Stimulated activated CD4-positive, alpha-beta T cell treated with anti-CD3 and anti-CD28 coated beads, Interleukin-15, amount 100 ng/mL, for 48 hours (primary cell): Measurements from ENCODE around the gene KBTBD12.

Experiments used
- DNase-seq, 2 donors: peaks; one replicate each; pipeline ENCODE4 v3.0.0-alpha.2; 2020; ENCODE audit warnings: low read depth in 2 of 2

KBTBD12 gene

DNA sequence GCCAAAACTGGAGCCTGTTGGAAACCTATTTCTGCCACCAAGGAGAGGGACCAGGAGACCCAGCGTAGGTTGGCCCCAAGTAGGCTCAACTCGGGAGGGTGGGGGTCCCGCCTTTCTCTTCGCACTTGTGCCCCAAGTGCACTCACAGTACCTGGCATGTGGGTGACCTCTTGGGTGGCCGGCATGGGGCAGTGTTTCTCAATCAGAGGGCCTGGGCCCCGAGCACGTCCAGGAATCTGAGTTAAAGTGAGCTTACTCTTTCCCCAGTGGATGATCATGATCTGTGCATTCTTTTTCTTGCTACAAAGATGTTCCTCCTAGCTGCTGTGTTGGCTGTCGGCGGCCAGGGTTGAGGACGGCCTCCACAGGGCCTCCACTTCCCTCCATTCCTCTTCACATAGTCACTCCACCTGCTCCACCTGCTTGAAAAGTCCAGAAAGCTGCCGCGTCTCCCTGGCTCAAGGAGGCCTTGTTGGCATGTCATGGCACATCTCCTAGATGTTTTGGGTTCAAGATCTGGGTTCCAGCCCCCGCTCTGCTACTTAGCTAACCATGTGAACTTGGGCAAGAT, 70.7 kb downstream of the KBTBD12 start:
- no peak for DNase-seq

GRCh38 chr3:127986803-127987202, 71.8 kb downstream of the KBTBD12 start:
- no peak for DNase-seq

GRCh38 chr3:127987309-127987995, 72.4 kb downstream of the KBTBD12 start:
- no peak for DNase-seq

DNA sequence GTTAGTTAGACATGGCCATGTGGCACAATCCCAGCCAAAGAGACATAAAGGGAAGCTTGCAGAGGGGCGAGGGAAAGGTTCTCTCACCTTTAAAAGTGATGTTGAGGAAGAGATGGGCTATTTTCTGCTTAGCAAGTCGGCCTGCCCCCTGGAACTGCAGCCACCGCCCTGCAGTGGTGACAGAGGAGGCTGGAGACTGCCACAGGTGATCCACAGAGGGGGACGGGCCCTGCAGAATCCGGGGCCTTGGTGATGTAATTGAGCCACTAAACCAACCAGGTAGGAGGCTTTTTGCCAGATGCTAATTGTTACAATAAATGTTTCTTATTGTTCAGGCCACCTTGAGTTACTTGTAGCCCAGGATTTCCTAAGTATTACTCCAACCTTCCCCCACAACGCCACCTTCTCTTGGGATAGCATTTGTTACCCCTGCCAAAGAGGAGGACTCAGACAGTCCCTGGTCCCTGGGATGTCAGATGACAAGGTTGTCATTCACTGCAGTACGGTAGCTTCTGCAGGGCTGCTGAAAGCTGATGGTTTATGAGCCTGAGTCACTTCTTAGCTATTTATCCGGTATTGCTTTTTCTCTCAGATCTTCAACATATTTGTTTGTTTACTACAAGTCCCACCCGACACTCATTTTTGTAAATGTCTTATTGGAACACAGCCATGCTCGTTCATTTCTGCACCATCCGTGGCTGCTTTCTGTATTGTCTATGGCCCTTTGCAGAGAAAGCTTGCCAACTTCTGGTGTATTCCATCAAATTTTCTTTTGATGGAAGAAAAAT, 73.9 kb downstream of the KBTBD12 start:
- no peak for DNase-seq

DNA sequence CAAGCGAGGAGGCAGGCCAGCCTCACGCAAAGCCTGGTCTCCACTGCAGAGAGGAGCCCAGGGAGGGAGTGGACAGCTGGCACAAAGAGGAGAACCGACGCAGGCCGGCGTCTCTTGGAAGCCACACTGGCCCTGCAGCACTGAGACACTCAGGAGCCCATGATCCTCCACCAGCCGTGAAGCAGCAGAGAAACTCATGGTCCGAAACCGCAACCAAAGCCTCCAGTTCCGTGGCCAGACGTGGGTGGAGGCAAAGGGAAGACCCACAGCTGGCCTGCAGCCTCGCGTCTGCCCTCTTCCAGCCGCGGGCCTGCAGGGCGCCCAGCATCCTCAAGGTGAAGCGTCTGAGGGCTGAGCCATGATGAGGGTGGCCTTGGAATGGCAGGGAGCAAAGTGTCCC, 75.0 kb downstream of the KBTBD12 start:
- DNase-seq = no peak

- DNase-seq = no peak
These were observed 75.4 kb downstream of the KBTBD12 start for GRCh38 chr3:127990461-127990860.

DNA sequence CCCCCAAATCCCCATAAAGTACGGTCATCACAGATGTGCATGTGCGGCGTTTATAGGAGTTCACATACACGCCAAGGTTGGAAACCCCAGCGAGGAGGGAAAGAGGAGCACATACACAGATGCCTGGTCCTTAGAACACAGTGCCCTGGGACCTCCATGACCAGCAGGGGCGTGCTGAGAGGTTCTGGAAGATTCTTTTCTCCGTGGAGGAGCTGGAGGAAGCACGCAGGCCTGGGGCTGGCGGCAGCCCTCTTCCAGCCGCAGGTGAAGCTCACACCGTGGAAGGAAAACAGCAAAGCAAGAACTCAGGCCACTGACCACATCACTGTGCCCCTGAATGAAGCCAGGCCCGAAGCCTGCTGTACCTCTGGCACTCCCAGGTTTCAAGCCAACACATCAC, 76.2 kb downstream of the KBTBD12 start:
- DNase-seq = no peak

GRCh38 chr3:127991681-127992080, 76.6 kb downstream of the KBTBD12 start:
- no peak for DNase-seq

DNA sequence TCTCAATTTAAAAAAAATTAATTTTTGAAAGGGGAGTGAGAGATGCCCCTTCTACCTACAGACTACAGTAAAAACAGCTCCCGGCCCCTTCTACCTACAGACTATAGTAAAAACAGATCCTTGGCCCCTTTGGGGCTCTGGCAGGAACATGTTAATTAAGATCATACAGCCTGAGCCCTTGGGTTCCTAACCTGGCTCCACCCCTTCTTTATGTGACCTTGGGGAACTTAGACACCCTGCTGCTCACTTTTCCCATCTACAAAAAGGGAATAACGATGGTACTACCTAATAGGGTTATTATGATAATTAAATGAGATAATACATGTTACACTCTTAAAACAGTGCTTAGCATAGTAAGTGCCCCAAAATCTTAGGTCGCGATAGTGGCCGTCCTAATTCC, 77.1 kb downstream of the KBTBD12 start:
- no peak for DNase-seq

GRCh38 chr3:127994011-127994410, 79.0 kb downstream of the KBTBD12 start:
- DNase-seq = no peak

DNA sequence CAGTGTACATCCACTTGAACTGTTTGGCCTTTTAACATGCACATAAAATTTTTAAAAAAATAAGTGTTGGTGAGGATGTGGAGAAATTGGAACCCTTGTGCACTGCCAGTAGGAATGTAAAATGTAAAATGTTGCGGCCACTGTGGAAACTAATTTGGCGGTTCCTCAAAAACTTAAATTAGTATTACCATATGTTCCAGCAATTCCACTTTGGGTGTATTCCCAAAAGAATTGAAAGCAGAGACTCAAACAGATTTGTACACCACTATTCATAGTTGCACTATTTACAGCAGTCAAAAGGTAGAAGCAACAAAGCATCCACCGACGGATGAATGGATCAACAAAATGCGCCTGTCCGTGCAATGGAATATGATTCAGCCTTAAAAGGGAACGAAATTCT, 82.0 kb downstream of the KBTBD12 start:
- no peak for DNase-seq

GRCh38 chr3:127997961-127998360, 82.9 kb downstream of the KBTBD12 start:
- DNase-seq = no peak

DNA sequence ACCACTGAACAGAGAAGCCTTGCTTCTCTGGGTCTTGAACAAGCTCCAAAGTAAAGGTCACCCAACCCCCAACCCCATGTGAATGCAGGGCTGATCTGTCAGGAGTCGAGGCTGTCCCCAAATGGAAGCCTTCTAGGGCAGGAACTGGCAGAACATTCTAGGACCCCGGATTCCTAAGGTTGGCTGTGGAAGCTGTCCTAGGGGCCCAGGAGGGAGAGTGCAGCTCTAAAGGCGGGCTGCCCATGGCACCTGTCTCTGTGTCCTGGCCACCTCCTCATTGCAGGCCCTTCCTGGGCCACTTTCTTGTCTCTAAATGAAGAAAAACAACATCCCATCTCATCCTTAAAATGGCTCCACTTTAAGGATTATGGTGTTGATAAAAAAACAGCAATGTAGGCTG, 83.6 kb downstream of the KBTBD12 start:
- DNase-seq = no peak

DNA sequence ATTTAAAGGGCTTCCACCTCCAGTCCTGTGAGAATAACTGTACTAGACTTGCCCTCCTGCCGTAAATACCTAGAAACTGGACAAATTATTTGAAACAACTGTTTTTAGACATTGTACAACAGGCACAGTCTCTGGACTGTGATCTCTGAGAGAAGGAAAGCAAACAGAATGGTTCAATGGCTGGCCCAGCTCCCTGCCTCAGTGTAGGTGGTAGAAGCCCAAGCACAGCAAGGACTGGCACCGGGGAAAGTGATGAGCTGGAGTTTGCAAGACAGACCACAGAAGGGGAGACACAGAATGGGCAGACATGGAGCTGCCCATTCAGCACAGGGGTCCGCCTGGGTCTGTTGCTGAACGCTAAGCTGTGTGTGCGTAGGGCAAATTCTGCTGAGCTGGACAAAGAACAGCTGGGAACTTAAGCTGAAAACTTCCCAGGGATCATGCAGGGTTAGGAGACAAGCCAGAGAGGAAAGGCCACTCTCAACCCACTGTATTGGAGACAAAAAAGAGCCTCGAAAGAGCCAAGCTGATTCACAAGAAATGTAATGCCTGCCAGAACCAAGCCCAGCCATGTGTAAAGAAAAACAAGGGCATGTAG, 84.6 kb downstream of the KBTBD12 start:
- no peak for DNase-seq

DNA sequence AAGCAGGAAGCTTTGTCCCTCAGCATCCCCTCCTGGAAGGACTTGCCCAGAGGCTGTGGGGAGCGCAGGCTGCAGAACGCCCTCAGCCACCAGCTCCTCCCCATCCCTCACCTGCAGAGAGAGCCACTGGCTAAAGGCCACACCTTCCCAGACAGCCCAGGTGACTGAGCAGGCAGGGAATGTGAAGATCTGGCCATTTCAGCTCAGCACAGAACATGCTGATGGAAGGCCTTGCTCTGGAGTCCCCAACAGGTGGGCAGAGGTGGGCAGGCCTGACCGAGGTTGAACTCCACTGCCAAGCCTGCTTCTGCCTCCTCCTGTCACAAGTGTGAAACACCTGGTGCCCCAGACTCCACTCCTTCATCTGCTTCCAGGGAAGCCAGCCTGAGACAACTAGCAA, 86.5 kb downstream of the KBTBD12 start:
- DNase-seq = no peak

- DNase-seq = no peak
These were observed 89.6 kb downstream of the KBTBD12 start for GRCh38 chr3:128004661-128005060.

DNA sequence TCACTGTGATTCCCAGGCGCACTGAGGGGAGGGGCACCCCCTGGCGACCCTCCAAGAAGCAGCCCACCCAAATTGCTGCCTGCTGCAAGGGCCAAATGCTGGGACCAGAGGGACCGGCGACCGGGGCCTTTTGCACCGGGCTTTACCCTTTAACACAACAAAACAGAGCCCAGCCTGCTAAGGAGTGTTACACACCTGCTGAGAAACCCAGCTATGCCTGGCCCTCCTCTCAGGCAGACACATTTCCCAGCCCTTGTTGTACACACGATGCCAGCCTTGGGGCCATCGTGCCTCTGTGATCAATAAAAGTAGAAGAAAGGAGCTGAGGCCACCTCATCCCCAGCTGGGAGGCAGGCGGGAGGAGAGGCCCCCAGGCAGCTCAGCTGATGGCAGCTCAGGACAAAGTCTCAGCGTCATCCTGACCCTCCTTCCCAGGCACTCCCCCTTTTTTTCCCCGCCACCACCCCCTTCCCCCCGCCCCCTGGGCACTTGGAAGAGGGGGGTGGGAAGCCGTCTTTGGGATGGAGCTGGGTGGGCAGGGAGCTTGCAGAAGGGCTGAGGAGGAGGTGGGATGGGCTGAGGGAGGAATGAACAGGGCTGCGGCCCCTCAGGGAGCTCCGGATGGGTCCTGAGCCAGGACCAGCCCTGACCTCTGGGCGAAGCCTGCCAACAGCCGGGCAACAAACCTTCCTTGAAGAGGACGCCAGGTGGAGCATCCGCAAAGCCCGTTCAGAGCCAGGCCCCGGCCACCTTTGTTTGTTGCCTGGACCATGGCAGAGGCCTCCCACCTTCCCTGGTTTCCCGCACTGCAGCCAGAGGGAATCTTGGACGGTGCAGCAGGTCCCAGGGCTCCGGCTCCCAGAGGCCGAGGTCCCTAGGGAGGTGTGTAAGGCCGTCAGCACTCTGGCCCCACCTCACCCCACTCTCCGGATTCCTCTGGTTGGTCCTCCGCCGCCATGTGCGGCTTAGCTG, 91.3 kb downstream of the KBTBD12 start:
- DNase-seq = no peak

DNA sequence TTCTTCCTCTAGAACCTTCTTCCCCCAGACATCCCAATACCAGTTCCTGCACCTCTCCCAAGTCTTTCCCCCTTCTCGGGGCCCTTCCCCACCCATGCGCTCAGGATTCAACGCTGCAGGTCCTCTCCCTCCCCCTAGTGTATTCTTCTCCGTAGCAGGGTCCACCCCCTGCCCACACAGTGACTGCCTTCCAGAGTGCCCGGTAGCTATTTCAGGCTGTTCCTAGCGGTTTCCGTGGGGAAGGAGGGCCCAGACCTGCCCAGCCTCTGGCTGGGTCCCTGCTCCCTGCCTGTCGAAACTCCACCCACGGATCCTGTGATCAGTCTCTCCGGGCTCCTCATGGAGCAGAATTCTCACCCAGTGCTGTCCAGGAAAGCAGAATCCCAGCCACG, 92.0 kb downstream of the KBTBD12 start:
- DNase-seq = no peak

DNA sequence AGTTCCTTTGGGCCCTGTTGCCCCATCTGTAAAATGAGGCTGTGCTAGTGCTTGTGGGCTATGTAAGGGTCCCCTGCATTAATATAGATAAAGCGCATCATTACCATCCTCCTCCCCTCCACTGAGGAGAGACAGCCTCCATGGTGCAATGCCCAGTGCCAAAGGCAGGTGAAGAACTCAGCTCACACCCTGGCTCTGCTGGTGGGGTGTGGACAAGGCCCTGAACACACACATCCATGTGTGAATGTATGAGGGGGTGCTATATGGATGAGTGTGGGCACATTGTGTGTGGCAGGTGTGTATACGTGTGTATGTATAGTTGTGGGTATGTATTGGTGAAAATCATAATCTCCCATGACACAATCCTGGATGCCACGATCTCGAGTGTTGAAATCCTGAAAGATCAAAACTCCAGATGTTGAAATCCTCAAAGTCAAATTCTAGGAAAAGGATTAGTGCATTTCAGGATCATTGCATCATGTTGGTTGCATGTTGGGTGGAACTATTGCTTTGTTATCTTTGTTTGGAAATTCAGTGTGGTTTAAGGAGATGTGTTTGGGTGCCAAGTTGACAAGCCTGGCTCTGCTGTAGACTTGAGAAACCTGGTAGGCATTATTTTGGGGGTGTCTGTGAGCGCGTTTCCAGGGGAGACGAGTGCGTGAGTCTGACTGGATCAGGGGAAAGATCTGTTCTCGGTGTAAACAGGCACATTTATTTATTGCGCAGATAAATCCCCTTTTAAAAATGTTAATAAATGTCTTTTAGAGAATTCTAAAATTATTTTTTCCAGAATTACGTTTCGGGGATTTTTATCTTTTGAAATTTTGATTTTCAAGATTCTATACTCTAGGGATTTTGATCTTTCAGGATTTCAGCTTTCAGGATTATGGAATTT, 95.2 kb downstream of the KBTBD12 start:
- DNase-seq = no peak

- DNase-seq = no peak
These were observed 96.1 kb downstream of the KBTBD12 start for GRCh38 chr3:128011140-128011539.

GRCh38 chr3:128012050-128012449, 97.0 kb downstream of the KBTBD12 start:
- no peak for DNase-seq
